ENCODE data around the gene LCN15.

LCN15 gene

DNA sequence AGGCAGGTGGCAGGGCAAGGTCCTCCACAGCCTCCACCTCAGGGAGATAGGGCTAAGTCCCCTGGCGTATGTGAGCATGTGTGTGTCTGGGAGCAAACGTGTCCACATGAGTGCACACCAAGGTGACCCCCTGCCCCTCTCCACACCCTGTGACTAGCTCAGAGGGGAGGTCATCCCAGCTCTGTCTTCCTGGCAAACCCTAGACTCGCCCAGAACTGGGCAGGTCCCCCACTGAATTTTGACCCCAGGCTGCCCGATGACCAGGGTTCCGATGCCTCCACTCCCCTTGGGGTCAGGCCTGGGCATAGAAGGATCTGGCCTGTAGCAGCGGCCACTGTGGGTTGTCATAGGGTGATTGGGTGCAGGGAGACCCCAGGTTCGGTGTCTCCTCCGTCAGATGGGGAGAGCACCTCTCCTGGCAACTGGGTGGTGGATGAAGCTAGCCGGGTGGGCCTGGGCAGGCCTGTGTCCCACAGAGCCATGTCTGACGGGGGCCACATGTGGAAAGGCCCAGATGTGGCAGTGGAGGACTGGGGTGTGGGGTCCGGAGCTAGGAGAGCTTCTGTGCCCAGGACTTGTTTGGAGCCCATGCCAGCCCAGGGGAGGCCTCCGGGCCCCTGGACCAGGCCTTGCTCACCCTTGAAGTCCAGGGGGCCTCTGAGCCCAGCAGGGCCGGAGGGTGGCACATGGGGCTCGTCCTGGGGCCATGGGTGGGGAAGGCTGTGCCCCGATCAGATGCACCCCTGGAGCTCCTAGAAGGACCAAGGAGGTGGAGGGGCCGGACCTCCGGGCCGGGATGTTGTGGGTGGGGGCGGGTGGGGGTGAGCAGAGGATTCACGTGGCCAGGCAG lies 45.7 kb downstream of the LCN15 start:
- TF ChIP-seq, protein P1, sequence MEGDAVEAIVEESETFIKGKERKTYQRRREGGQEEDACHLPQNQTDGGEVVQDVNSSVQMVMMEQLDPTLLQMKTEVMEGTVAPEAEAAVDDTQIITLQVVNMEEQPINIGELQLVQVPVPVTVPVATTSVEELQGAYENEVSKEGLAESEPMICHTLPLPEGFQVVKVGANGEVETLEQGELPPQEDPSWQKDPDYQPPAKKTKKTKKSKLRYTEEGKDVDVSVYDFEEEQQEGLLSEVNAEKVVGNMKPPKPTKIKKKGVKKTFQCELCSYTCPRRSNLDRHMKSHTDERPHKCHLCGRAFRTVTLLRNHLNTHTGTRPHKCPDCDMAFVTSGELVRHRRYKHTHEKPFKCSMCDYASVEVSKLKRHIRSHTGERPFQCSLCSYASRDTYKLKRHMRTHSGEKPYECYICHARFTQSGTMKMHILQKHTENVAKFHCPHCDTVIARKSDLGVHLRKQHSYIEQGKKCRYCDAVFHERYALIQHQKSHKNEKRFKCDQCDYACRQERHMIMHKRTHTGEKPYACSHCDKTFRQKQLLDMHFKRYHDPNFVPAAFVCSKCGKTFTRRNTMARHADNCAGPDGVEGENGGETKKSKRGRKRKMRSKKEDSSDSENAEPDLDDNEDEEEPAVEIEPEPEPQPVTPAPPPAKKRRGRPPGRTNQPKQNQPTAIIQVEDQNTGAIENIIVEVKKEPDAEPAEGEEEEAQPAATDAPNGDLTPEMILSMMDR (IDR thresholded peaks at IDR 0.05; ENCODE audit: borderline replicate concordance, control extremely low read depth, extremely low read depth, insufficient read depth, missing control alignments): no peak
- no peak for DNase-seq (ENCODE audit: low spot score)
- in situ Hi-C loops (cut with MboI; ENCODE audit: low sequenced_read_pairs, unreplicated experiment): no loop called here

DNA sequence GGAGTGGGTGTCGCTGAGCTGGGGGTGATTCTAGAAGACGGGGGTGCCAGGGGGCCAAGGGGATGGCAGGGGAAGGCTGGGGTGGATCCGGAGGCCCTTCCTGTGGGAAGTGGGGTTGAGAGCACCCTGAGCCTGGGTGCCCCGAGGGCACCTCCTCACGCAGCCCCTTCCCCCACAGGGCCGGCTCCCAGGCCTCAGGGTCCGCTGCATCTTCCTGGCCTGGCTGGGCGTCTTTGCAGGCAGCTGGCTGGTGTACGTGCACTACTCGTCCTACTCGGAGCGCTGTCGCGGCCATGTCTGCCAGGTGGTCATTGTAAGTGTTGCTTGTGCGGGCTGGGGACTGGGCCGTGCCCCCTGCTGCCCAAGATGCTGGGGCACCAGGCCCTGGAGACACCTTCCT lies 46.9 kb downstream of the LCN15 start:
- DNase-seq (ENCODE audit: low spot score): no peak
- in situ Hi-C loops (cut with MboI; ENCODE audit: low sequenced_read_pairs, unreplicated experiment): no loop called here
- TF ChIP-seq, protein P1 (IDR thresholded peaks at IDR 0.05; ENCODE audit: borderline replicate concordance, control extremely low read depth, extremely low read depth, insufficient read depth, missing control alignments): no peak

DNA sequence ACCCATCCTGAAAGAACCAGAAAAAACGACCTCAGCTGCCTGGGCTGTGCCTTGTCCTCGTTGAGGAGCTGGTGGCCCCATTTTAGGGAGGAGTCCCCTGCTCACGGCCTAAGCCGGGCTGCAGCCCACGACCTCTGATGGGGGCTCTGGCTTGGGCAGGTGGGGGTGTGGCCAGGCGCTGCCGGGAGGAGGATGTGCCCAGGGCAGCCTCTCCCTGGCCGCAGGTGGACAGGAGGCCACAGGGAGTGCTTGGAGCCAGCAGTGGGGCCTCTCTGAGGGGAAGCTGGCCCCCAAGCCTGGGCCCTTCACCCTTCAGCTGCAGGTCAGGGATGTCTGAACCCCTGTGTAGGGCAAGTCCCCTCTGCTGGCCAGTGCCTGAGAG lies 49.4 kb downstream of the LCN15 start:
- no peak for DNase-seq (ENCODE audit: low spot score)
- in situ Hi-C loops (cut with MboI; ENCODE audit: low sequenced_read_pairs, unreplicated experiment): no loop called here
- TF ChIP-seq, protein P1 (IDR thresholded peaks at IDR 0.05; ENCODE audit: borderline replicate concordance, control extremely low read depth, extremely low read depth, insufficient read depth, missing control alignments): no peak

DNA sequence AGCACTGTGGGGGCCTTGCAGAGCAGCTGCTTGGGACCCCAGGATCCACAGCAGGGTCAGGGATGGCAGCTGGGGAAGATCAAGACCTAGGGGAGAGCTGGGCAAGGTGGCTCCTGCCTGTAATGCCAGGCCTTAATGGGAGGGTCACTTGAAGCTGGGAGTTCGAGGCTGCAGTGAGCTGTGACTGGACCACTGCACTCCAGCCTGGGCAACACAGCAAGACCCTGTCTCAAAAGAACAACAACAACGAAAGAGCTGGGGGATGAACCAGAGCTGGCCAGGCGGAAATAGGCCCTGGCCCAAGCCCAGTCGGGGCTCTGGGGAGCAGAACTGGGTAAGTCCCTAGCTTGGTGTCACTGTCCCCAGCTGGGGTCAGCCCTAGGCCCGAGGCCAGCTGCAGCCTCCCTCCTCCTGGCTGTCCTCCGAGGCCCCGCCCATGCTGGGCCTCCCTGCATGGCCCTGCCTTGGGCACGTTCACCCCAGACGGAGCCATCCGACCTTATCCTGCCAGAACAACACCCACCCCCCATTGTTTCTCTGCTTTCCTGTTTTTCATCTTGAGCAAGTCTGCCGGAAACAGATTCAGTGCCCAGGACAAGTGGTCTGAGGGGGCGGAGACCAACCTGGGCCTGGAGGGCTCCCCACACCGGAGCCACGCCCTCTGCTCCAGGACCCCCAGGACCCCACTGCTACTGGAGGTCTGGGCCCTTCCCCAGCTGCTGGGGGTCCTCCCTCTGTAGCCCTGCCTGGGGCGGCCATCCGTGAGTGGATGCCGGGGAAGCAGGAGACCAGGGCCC lies 50.0 kb downstream of the LCN15 start:
- TF ChIP-seq, protein P1 (IDR thresholded peaks at IDR 0.05; ENCODE audit: borderline replicate concordance, control extremely low read depth, extremely low read depth, insufficient read depth, missing control alignments): no peak
- DNase-seq (ENCODE audit: low spot score): no peak
- in situ Hi-C loops (cut with MboI; ENCODE audit: low sequenced_read_pairs, unreplicated experiment): no loop called here

DNA sequence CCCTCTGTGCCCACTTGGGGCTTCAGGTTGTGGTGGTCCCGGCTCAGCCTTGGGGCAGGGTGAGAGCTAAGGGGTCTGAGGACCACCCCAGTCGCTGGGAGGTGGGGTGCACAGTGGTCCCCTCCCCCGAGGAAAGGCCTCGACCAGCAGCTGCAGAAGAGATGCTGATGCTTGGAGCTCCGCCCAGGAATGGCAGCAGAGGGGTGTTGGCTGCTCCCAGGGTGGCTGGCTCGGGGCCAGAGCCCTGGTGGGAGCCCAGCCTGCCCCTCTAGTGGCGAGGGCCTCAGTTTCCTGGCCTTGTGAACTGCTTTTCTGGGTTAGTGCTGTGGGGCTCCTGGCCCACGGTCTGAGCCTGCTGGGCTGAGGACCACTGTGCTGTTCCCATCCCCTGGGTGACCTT lies 50.8 kb downstream of the LCN15 start:
- DNase-seq (ENCODE audit: low spot score): no peak
- TF ChIP-seq, protein P1 (IDR thresholded peaks at IDR 0.05; ENCODE audit: borderline replicate concordance, control extremely low read depth, extremely low read depth, insufficient read depth, missing control alignments): no peak
- in situ Hi-C loops (cut with MboI; ENCODE audit: low sequenced_read_pairs, unreplicated experiment): no loop called here

DNA sequence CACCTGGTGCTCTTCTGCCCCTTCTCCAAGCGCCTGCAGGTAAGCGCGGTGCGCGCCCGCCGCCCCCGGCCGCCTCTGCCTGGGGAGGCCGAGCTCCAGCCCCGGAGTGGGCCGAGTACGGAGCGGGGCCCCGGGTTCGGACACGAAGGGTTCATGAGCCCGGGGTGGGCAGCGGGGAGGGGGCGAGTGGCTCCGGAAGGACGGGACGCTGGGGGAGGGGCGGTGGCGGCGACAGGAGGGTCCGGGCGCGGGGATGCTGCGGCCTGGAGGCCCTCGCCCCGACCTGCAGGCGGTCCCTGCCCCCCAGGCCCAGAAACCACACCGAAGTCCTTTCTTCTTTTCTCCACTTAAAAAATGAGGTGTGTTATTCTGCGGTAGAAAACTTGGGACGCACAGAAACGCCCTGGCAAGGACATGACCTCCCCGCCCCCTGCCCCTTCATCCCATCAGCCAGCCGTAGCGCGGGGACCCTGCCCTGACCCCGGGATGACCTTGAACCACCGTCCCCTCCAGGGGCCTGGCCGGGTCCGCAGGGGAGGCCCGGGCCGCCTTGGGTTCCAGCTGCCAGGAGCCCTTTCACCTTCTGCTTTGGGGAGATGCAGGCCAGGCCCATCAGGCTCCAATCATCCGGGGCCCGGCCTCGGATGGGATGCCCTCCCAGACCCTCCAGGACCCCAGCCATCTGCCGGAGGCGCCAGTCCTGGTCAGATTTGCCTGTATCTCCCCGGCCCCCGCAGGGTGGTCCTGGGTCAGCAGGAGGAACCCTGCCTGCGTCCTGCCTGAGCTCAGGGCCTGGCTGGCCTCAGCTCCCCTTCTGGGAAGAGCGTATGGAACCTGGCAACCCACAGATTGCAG lies 51.4 kb downstream of the LCN15 start:
- TF ChIP-seq, protein P1 (IDR thresholded peaks at IDR 0.05; ENCODE audit: borderline replicate concordance, control extremely low read depth, extremely low read depth, insufficient read depth, missing control alignments): no peak
- in situ Hi-C loops (cut with MboI; ENCODE audit: low sequenced_read_pairs, unreplicated experiment): no loop called here
- DNase-seq (ENCODE audit: low spot score): no peak
